Measurements from ENCODE around the gene TJP1.

GRCh38 chr15:29711531-29711930 lies 110.7 kb downstream of the TJP1 start:
- TF ChIP-seq ZFP30 (CRISPR knock-in tag; IDR thresholded peaks at IDR 0.05) (no peak), ZNF565 (CRISPR knock-in tag; conservative IDR thresholded peaks at IDR 0.05; ENCODE audit: low read depth) (no peak), CSDC2 (CRISPR knock-in tag; IDR thresholded peaks at IDR 0.05) (no peak), ESRRG (CRISPR knock-in tag; IDR thresholded peaks at IDR 0.05) (no peak), PPARA (CRISPR knock-in tag; IDR thresholded peaks at IDR 0.05; ENCODE audit: borderline replicate concordance) (no peak)
- TF ChIP-seq, protein P1, sequence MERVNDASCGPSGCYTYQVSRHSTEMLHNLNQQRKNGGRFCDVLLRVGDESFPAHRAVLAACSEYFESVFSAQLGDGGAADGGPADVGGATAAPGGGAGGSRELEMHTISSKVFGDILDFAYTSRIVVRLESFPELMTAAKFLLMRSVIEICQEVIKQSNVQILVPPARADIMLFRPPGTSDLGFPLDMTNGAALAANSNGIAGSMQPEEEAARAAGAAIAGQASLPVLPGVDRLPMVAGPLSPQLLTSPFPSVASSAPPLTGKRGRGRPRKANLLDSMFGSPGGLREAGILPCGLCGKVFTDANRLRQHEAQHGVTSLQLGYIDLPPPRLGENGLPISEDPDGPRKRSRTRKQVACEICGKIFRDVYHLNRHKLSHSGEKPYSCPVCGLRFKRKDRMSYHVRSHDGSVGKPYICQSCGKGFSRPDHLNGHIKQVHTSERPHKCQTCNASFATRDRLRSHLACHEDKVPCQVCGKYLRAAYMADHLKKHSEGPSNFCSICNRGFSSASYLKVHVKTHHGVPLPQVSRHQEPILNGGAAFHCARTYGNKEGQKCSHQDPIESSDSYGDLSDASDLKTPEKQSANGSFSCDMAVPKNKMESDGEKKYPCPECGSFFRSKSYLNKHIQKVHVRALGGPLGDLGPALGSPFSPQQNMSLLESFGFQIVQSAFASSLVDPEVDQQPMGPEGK (CRISPR knock-in tag; IDR thresholded peaks at IDR 0.05; ENCODE audit: borderline replicate concordance) = no peak
- TF ChIP-seq, protein P2, sequence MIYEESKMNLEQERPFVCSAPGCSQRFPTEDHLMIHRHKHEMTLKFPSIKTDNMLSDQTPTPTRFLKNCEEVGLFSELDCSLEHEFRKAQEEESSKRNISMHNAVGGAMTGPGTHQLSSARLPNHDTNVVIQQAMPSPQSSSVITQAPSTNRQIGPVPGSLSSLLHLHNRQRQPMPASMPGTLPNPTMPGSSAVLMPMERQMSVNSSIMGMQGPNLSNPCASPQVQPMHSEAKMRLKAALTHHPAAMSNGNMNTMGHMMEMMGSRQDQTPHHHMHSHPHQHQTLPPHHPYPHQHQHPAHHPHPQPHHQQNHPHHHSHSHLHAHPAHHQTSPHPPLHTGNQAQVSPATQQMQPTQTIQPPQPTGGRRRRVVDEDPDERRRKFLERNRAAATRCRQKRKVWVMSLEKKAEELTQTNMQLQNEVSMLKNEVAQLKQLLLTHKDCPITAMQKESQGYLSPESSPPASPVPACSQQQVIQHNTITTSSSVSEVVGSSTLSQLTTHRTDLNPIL (CRISPR knock-in tag; IDR thresholded peaks at IDR 0.05; ENCODE audit: low read depth) = no peak
